ENCODE measurements around the gene RSF1.

RSF1 gene

DNA sequence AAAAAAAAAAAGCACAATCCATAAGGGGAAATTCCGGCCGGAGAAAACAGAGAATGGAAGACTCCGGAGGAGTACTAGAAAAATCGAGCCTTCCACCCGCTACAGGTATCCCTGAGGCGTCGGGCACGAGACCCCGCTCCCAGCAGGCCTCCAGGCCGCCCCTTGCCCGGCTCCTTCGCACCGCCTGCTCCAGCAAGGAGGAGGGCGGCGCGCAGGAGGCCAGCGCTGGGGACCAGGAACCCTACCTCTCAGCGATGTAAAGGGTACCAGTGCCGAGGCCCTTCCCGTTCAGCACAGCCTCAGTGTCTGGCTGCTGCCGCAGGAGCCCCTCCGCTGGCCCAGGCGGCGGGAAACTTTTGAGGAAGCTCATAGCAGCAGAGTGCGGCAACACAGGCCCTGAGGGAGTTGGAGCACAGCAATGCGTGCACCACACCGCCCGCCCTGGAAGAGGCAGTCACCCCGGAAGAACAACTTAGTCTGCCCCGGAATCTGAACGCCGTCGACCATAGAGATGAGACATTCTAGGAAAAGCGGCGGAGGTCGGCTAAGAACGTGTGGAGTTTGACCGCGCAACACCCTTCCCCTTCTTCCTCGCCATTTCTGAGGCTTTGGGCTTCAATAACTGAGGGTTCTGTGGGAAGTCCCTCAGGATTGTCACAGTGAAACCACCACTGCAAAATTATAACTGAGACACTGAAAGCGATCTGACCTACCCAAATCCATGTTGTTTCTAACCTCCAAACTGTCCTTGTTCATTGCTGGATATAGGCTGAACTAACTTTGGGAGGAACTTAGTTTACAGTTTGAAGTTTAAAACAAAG, 183.0 kb downstream of the RSF1 start, which contains the start of gene CLNS1A:
Gene CLNS1A, minus strand, starts transcription at position 450 of the 821 bp plus-strand sequence. Its CDS starts 80 bp downstream, at position 370.
- POLR2A ChIA-PET: interaction anchor here (0.6 to 1.0 kb wide), 3 partner anchors 19 to 357 kb away, joined by 3 to 14 read pairs (median 3); partner anchors contain the start of gene INTS4
- peak; percentile 84 for TF ChIP-seq ZSCAN30 (tag by site-specific recombination; IDR thresholded peaks at IDR 0.05)
- TF ChIP-seq KLF8 (tag by site-specific recombination; IDR thresholded peaks at IDR 0.05): peak; percentile 40; the same call in 1 of the 2 replicates
- TF ChIP-seq KLF7 (tag by site-specific recombination; IDR thresholded peaks at IDR 0.05; ENCODE audit: borderline replicate concordance): no peak
- TF ChIP-seq, protein P1, sequence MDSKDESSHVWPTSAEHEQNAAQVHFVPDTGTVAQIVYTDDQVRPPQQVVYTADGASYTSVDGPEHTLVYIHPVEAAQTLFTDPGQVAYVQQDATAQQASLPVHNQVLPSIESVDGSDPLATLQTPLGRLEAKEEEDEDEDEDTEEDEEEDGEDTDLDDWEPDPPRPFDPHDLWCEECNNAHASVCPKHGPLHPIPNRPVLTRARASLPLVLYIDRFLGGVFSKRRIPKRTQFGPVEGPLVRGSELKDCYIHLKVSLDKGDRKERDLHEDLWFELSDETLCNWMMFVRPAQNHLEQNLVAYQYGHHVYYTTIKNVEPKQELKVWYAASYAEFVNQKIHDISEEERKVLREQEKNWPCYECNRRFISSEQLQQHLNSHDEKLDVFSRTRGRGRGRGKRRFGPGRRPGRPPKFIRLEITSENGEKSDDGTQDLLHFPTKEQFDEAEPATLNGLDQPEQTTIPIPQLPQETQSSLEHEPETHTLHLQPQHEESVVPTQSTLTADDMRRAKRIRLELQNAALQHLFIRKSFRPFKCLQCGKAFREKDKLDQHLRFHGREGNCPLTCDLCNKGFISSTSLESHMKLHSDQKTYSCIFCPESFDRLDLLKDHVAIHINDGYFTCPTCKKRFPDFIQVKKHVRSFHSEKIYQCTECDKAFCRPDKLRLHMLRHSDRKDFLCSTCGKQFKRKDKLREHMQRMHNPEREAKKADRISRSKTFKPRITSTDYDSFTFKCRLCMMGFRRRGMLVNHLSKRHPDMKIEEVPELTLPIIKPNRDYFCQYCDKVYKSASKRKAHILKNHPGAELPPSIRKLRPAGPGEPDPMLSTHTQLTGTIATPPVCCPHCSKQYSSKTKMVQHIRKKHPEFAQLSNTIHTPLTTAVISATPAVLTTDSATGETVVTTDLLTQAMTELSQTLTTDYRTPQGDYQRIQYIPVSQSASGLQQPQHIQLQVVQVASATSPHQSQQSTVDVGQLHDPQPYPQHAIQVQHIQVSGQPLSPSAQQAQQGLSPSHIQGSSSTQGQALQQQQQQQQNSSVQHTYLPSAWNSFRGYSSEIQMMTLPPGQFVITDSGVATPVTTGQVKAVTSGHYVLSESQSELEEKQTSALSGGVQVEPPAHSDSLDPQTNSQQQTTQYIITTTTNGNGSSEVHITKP (tag by site-specific recombination; IDR thresholded peaks at IDR 0.05): peak; percentile 72
- TF ChIP-seq, protein P2, sequence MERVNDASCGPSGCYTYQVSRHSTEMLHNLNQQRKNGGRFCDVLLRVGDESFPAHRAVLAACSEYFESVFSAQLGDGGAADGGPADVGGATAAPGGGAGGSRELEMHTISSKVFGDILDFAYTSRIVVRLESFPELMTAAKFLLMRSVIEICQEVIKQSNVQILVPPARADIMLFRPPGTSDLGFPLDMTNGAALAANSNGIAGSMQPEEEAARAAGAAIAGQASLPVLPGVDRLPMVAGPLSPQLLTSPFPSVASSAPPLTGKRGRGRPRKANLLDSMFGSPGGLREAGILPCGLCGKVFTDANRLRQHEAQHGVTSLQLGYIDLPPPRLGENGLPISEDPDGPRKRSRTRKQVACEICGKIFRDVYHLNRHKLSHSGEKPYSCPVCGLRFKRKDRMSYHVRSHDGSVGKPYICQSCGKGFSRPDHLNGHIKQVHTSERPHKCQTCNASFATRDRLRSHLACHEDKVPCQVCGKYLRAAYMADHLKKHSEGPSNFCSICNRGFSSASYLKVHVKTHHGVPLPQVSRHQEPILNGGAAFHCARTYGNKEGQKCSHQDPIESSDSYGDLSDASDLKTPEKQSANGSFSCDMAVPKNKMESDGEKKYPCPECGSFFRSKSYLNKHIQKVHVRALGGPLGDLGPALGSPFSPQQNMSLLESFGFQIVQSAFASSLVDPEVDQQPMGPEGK (tag by site-specific recombination; IDR thresholded peaks at IDR 0.05): peak; percentile 41; the same call in 1 of the 2 replicates
- no peak for TF ChIP-seq ZNF23 (tag by site-specific recombination; IDR thresholded peaks at IDR 0.05; ENCODE audit: borderline replicate concordance)
- no peak for TF ChIP-seq ZNF24 (tag by site-specific recombination; IDR thresholded peaks at IDR 0.05)
- TF ChIP-seq, protein P3, sequence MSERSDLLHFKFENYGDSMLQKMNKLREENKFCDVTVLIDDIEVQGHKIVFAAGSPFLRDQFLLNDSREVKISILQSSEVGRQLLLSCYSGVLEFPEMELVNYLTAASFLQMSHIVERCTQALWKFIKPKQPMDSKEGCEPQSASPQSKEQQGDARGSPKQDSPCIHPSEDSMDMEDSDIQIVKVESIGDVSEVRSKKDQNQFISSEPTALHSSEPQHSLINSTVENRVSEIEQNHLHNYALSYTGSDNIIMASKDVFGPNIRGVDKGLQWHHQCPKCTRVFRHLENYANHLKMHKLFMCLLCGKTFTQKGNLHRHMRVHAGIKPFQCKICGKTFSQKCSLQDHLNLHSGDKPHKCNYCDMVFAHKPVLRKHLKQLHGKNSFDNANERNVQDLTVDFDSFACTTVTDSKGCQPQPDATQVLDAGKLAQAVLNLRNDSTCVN (tag by site-specific recombination; optimal IDR thresholded peaks at IDR 0.05): peak; percentile 54
- TF ChIP-seq SP3 (tag by site-specific recombination; IDR thresholded peaks at IDR 0.05): peak; percentile 68
- 0 out of 2 replicates have a peak, but pooled peaks have one; percentile 41 for TF ChIP-seq ZNF561 (tag by site-specific recombination; IDR thresholded peaks at IDR 0.05; ENCODE audit: borderline replicate concordance)
- 0 out of 2 replicates have a peak, but pooled peaks have one; percentile 40 for TF ChIP-seq ZNF610 (tag by site-specific recombination; IDR thresholded peaks at IDR 0.05; ENCODE audit: borderline replicate concordance)
- TF ChIP-seq ZNF629 (tag by site-specific recombination; IDR thresholded peaks at IDR 0.05): peak; percentile 57; the same call in 1 of the 2 replicates
- no peak for TF ChIP-seq ZNF521 (tag by site-specific recombination; IDR thresholded peaks at IDR 0.05)
- TF ChIP-seq ZNF114 (tag by site-specific recombination; IDR thresholded peaks at IDR 0.05): no peak
- peak; percentile 61; the same call in 1 of the 2 replicates for TF ChIP-seq ZBTB48 (tag by site-specific recombination; IDR thresholded peaks at IDR 0.05)
- no peak for TF ChIP-seq ZNF404 (tag by site-specific recombination; IDR thresholded peaks at IDR 0.05)
- peak; percentile 19; the same call in 1 of the 2 replicates for TF ChIP-seq GLIS1 (tag by site-specific recombination; IDR thresholded peaks at IDR 0.05)
- TF ChIP-seq ZNF26 (tag by site-specific recombination; IDR thresholded peaks at IDR 0.05): no peak
- TF ChIP-seq ZIC2 (tag by site-specific recombination; IDR thresholded peaks at IDR 0.05): 0 out of 2 replicates have a peak, but pooled peaks have one; percentile 10
- peak; percentile 70; the same call in 1 of the 2 replicates for TF ChIP-seq GLIS2 (tag by site-specific recombination; IDR thresholded peaks at IDR 0.05)
- TF ChIP-seq ZSCAN4 (tag by site-specific recombination; IDR thresholded peaks at IDR 0.05): no peak
- TF ChIP-seq ZNF692 (tag by site-specific recombination; IDR thresholded peaks at IDR 0.05): peak; percentile 62; the same call in 1 of the 2 replicates

More for the DNA sequence above, 183.0 kb downstream of the RSF1 start, which contains the start of gene CLNS1A:
- Histone ChIP-seq H3K9me3 (ENCODE audit: control insufficient read depth, insufficient read depth, low read depth, low read length) (no peaks in the 10 kb centered on the region), H3K4me3 (ENCODE audit: low read depth, low read length) (peak within 1 kb of the TSS; percentile 98), H3K27ac (ENCODE audit: extremely low read depth, low read depth, low read length) (peak within 1 kb of the TSS; percentile 62), H3K4me1 (ENCODE audit: control insufficient read depth, insufficient read depth, low read length) (no peaks in the 10 kb centered on the region), H3K36me3 (ENCODE audit: control insufficient read depth in 2 of 2, insufficient read depth in 1 of 2, low read length in 2 of 2) (peaks cover 0 to 13% of the 10 kb centered on the region in 2 experiments; a peak in 2 of 3 replicates)
- CTCF ChIA-PET: interaction anchor here (0.6 kb wide), 1 partner anchor 779 kb away, joined by 3 read pairs; no protein-coding TSS in a partner anchor

Measured in HEK293 (cell line).